ENCODE results near the gene LYST.

GRCh38 chr1:235702412-235702811 lies 164.3 kb downstream of the LYST start:
- TF ChIP-seq CTCF (IDR thresholded peaks at IDR 0.05; ENCODE audit: insufficient read depth, low read length, poor library complexity, severe bottlenecking), result no peak
- no peak for TF ChIP-seq EZH2phosphoT487 (conservative IDR thresholded peaks at IDR 0.05; ENCODE audit: low read length)
